Natural killer cell (primary cell): ENCODE results near the gene CADM1. TPM values are rescaled to one million over a fixed set of nuclear protein-coding genes. Genes with fewer than 3 reads are reported as not detected.

Source experiments
- ATAC-seq, 3 donors: fragments of 150-1000 bp in 2 of 3; fragments of 200-7000 bp in 1 of 3; cut with Tn5 transposase; 1 replicate in 1 of 3; 2 replicates in 2 of 3; pipeline ENCODE4 v1.10.0; 2021; ENCODE audit warnings: mild to moderate bottlenecking in 2 of 3, moderate library complexity in 2 of 3
- DNase-seq, 2 donors: peaks; one replicate each; pipeline versions ENCODE4 v3.0.0 to v3.0.0-alpha.2; 2013 to 2021; ENCODE audit warnings: mixed read lengths in 1 of 2
- H3K27ac ChIP-seq: one replicate; pipeline ENCODE4 v1.5.1; 2013; ENCODE audit warnings: mild to moderate bottlenecking, low read length
- H3K27me3 ChIP-seq: one replicate; pipeline ENCODE4 v1.6.1; 2013; ENCODE audit warnings: low read length; ENCODE audit not compliant: control insufficient read depth, insufficient read depth
- H3K36me3 ChIP-seq: one replicate; pipeline ENCODE4 v1.6.1; 2013; ENCODE audit warnings: low read length; ENCODE audit not compliant: control insufficient read depth, insufficient read depth
- H3K4me1 ChIP-seq: one replicate; pipeline ENCODE4 v1.6.1; 2013; ENCODE audit warnings: low read length; ENCODE audit not compliant: control insufficient read depth, insufficient read depth
- H3K4me3 ChIP-seq: one replicate; pipeline ENCODE4 v1.5.1; 2013; ENCODE audit warnings: low read length
- H3K9me3 ChIP-seq: one replicate; pipeline ENCODE4 v1.6.1; 2013; ENCODE audit warnings: low read length; ENCODE audit not compliant: control insufficient read depth, insufficient read depth
- H3K27ac Mint-ChIP-seq, 2 donors: one replicate each; pipeline ENCODE4 v1.8.0; 2022; ENCODE audit warnings: mild to moderate bottlenecking in 2 of 2, mixed read lengths in 2 of 2, moderate library complexity in 1 of 2
- H3K27me3 Mint-ChIP-seq, 2 donors: one replicate each; pipeline ENCODE4 v1.8.0; 2022; ENCODE audit warnings: low read depth in 2 of 2, mixed read lengths in 2 of 2
- H3K36me3 Mint-ChIP-seq: one replicate; pipeline ENCODE4 v1.8.0; 2022; ENCODE audit warnings: mixed read lengths
- H3K4me1 Mint-ChIP-seq, 2 donors: one replicate each; pipeline ENCODE4 v1.8.0; 2022; ENCODE audit warnings: mixed read lengths in 2 of 2
- H3K4me3 Mint-ChIP-seq: one replicate; pipeline ENCODE4 v1.8.0; 2022; ENCODE audit warnings: mild to moderate bottlenecking, moderate library complexity, mixed read lengths
- H3K9me3 Mint-ChIP-seq, 2 donors: one replicate each; pipeline ENCODE4 v1.8.0; 2022; ENCODE audit warnings: mixed read lengths in 2 of 2
- WGBS: methylation state at CpG from one replicate; pipeline ENCODE4 v1.1.7; 2013; ENCODE audit warnings: missing lambda C conversion rate; ENCODE audit not compliant: insufficient coverage; 5-methylcytosine and 5-hydroxymethylcytosine counted together
- intact Hi-C: fragments of 100-400 bp; cut with micrococcal nuclease; formaldehyde crosslinking; loops from one replicate; pipeline ENCODE4 v1.14.2; 2022
- total RNA-seq, 4 donors: library from RNA; stranded (reverse); fragments of 120-200 nt in 1 of 4; gene quantifications; one replicate each; pipeline versions ENCODE4 v1.2.3 to v1.2.4, GENCODE V29; 2013 to 2022
- TF ChIP-seq, protein P1 (sequence below): fragments of 200-600 bp; IDR thresholded peaks from one replicate; pipeline ENCODE4 v1.8.0; 2022; ENCODE audit warnings: antibody characterized with exemption

CADM1 gene
- total RNA-seq, 3 donors from 2014 or later (not counting 1 experiment from before 2014, with no cell fraction given), result 3.2 to 4.2 (median 3.9) TPM

DNA sequence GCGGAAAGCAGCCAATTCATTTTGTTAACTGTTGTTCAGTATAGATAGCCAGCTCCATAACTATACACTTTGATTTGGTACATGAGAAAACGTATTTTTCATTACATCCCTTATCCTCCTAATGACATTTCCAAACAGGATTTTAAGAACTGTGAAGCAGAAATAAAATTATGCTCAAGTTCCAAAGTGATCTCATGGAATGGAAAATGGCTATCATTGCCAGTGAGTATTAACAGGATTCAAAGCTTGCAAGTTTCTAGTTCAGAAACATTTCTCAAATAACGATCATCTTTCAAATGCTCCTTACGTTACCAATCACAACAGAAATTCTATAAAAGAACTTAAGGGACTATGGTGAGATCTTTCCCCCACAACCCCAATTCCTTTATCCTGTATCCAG lies 53.7 kb downstream of the CADM1 start:
- DNase-seq (no peak), ATAC-seq (no peak)
- Mint-ChIP-seq H3K27ac (no peak overlapping the region), H3K4me3 (no peak overlapping the region), H3K9me3 (peaks cover 8 to 9% of the 10 kb centered on the region in 2 donors), H3K4me1 (no peaks in the 10 kb centered on the region), H3K36me3 (no peaks in the 10 kb centered on the region), H3K27me3 (peaks cover 0 to 6% of the 10 kb centered on the region in 2 donors)
- H3K4me3 ChIP-seq, result no peak overlapping the region
- 91% methylated on average over 3 of the region's 4 CpGs for WGBS
- no peaks in the 10 kb centered on the region for H3K27me3 ChIP-seq
- H3K36me3 ChIP-seq, result no peaks in the 10 kb centered on the region
- intact Hi-C loops, result no loop called here
- H3K4me1 ChIP-seq, result no peaks in the 10 kb centered on the region
- H3K9me3 ChIP-seq, result peaks cover 6% of the 10 kb centered on the region
- TF ChIP-seq, protein P1, sequence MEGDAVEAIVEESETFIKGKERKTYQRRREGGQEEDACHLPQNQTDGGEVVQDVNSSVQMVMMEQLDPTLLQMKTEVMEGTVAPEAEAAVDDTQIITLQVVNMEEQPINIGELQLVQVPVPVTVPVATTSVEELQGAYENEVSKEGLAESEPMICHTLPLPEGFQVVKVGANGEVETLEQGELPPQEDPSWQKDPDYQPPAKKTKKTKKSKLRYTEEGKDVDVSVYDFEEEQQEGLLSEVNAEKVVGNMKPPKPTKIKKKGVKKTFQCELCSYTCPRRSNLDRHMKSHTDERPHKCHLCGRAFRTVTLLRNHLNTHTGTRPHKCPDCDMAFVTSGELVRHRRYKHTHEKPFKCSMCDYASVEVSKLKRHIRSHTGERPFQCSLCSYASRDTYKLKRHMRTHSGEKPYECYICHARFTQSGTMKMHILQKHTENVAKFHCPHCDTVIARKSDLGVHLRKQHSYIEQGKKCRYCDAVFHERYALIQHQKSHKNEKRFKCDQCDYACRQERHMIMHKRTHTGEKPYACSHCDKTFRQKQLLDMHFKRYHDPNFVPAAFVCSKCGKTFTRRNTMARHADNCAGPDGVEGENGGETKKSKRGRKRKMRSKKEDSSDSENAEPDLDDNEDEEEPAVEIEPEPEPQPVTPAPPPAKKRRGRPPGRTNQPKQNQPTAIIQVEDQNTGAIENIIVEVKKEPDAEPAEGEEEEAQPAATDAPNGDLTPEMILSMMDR, result no peak
- H3K27ac ChIP-seq, result no peak overlapping the region

DNA sequence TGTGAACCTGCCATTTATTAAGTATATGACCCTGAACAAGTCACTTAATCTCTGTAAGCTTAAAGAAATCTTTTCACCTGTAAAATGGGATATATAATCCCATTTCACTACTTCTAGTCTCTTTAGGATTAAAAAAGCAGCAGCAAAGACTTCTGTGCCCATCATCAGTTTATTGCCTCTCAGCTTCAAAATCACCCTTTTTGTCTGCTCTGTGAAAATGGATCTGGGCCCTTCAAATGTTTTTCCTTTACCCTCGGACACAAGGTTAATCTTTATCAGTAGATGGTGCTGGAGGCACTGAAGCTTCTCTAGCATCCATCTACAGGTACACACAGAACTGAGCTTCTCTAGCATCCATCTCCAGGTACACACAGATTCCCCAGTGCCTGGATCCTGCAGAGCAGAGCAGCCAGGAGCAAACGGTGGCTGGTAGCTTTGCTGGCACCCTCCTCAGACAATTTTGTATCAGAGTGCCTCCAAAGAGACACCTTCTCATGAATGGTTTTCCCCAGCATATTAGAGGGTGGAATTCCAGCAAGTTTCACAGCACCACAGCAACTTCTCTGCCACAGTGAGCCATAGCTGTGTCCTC lies 56.8 kb downstream of the CADM1 start:
- H3K27me3 Mint-ChIP-seq, result peaks cover 0 to 3% of the 10 kb centered on the region in 2 donors
- H3K27me3 ChIP-seq, result no peaks in the 10 kb centered on the region
- H3K4me3 Mint-ChIP-seq, result no peak overlapping the region
- 72% methylated on average over 2 of the region's 2 CpGs for WGBS
- TF ChIP-seq, protein P1, result no peak
- ATAC-seq, result no peak
- intact Hi-C loops, result no loop called here
- H3K4me3 ChIP-seq, result no peak overlapping the region
- H3K36me3 Mint-ChIP-seq, result no peaks in the 10 kb centered on the region
- peaks cover 6% of the 10 kb centered on the region for H3K9me3 ChIP-seq
- H3K9me3 Mint-ChIP-seq, result peaks cover 7 to 11% of the 10 kb centered on the region in 2 donors
- H3K36me3 ChIP-seq, result no peaks in the 10 kb centered on the region
- no peaks in the 10 kb centered on the region for H3K4me1 Mint-ChIP-seq
- H3K27ac Mint-ChIP-seq, result no peak overlapping the region
- no peak overlapping the region for H3K27ac ChIP-seq
- no peaks in the 10 kb centered on the region for H3K4me1 ChIP-seq
- no peak for DNase-seq

- Mint-ChIP-seq H3K36me3 (no peaks in the 10 kb centered on the region), H3K4me3 (no peak overlapping the region), H3K9me3 (peaks cover 6 to 10% of the 10 kb centered on the region in 2 donors), H3K27ac (no peak overlapping the region), H3K4me1 (no peaks in the 10 kb centered on the region), H3K27me3 (no peaks in the 10 kb centered on the region)
- no peaks in the 10 kb centered on the region for H3K4me1 ChIP-seq
- ATAC-seq (no peak), DNase-seq (no peak)
- TF ChIP-seq, protein P1, result no peak
- no peak overlapping the region for H3K4me3 ChIP-seq
- intact Hi-C loops, result no loop called here
- H3K9me3 ChIP-seq, result peaks cover 6% of the 10 kb centered on the region
- H3K27me3 ChIP-seq, result no peaks in the 10 kb centered on the region
- WGBS, result no CpG with 5 or more reads among the region's 1 CpG
- H3K27ac ChIP-seq, result no peak overlapping the region
- no peaks in the 10 kb centered on the region for H3K36me3 ChIP-seq
Measured at GRCh38 chr11:115446214-115446613, 58.0 kb downstream of the CADM1 start.

GRCh38 chr11:115444542-115444941 lies 59.7 kb downstream of the CADM1 start:
- no peak overlapping the region for H3K27ac Mint-ChIP-seq
- ATAC-seq, result no peak
- H3K9me3 Mint-ChIP-seq, result peaks cover 6 to 10% of the 10 kb centered on the region in 2 donors
- Histone ChIP-seq H3K27ac (no peak overlapping the region), H3K27me3 (no peaks in the 10 kb centered on the region), H3K36me3 (no peaks in the 10 kb centered on the region), H3K4me3 (no peak overlapping the region), H3K4me1 (no peaks in the 10 kb centered on the region), H3K9me3 (peaks cover 6% of the 10 kb centered on the region)
- intact Hi-C loops, result no loop called here
- no peak overlapping the region for H3K4me3 Mint-ChIP-seq
- DNase-seq, result no peak
- no peaks in the 10 kb centered on the region for H3K36me3 Mint-ChIP-seq
- no peaks in the 10 kb centered on the region for H3K27me3 Mint-ChIP-seq
- H3K4me1 Mint-ChIP-seq, result no peaks in the 10 kb centered on the region
- TF ChIP-seq, protein P1, result no peak
- 64% methylated on average over 3 of the region's 5 CpGs for WGBS
